ENCODE measurements around the gene TMEM229B.
"Not testable (repeated sequence)": the region's sequence is repeated elsewhere in the genome, so short reads cannot be mapped to it uniquely, and the experiment has no call there.

The TMEM229B gene

GRCh38 chr14:67456732-67457131, 31.8 kb downstream of the TMEM229B start:
- DNase-seq (ENCODE audit: low spot score) = no peak

- no peak for DNase-seq (ENCODE audit: low spot score)
Measured at GRCh38 chr14:67453575-67454300, 34.8 kb downstream of the TMEM229B start.

- not testable (repeated sequence) for DNase-seq (ENCODE audit: low spot score)
Measured at GRCh38 chr14:67451667-67452066, 36.9 kb downstream of the TMEM229B start.

GRCh38 chr14:67449096-67449495, 39.4 kb downstream of the TMEM229B start:
- no peak for DNase-seq (ENCODE audit: low spot score)

GRCh38 chr14:67447033-67447381, 41.5 kb downstream of the TMEM229B start:
- DNase-seq (ENCODE audit: low spot score) = no peak

GRCh38 chr14:67446371-67447032, 42.0 kb downstream of the TMEM229B start:
- DNase-seq (ENCODE audit: low spot score) = no peak

GRCh38 chr14:67444395-67444794, 44.1 kb downstream of the TMEM229B start:
- DNase-seq (ENCODE audit: low spot score) = no peak

GRCh38 chr14:67442139-67442906, 46.2 kb downstream of the TMEM229B start:
- no peak for DNase-seq (ENCODE audit: low spot score)

GRCh38 chr14:67441672-67442071, 46.8 kb downstream of the TMEM229B start:
- no peak for DNase-seq (ENCODE audit: low spot score)

- DNase-seq (ENCODE audit: low spot score) = no peak
Measured at GRCh38 chr14:67441256-67441655, 47.3 kb downstream of the TMEM229B start.

- DNase-seq (ENCODE audit: low spot score) = no peak
Measured at GRCh38 chr14:67440513-67440912, 48.0 kb downstream of the TMEM229B start.

GRCh38 chr14:67438969-67439368, 49.6 kb downstream of the TMEM229B start:
- no peak for DNase-seq (ENCODE audit: low spot score)

GRCh38 chr14:67436006-67436866, 52.3 kb downstream of the TMEM229B start:
- DNase-seq (ENCODE audit: low spot score) = no peak

- DNase-seq (ENCODE audit: low spot score) = no peak
Measured at GRCh38 chr14:67435603-67436002, 52.9 kb downstream of the TMEM229B start.

GRCh38 chr14:67432050-67432564, 56.4 kb downstream of the TMEM229B start:
- DNase-seq (ENCODE audit: low spot score) = no peak

GRCh38 chr14:67429510-67430205, 58.9 kb downstream of the TMEM229B start:
- no peak for DNase-seq (ENCODE audit: low spot score)

GRCh38 chr14:67428501-67429031, 60.0 kb downstream of the TMEM229B start:
- DNase-seq (ENCODE audit: low spot score) = no peak

GRCh38 chr14:67426983-67427606, 61.4 kb downstream of the TMEM229B start:
- peak; percentile 78 for DNase-seq (ENCODE audit: low spot score)

- no peak for DNase-seq (ENCODE audit: low spot score)
Measured at GRCh38 chr14:67426161-67426560, 62.4 kb downstream of the TMEM229B start.

- no peak for DNase-seq (ENCODE audit: low spot score)
Measured at GRCh38 chr14:67425608-67426007, 62.9 kb downstream of the TMEM229B start.

All from CD4-positive, alpha-beta T cell treated with Interleukin-2 at 100 ng/mL for 4 hours (primary cell).